ENCODE measurements around the gene DDX50.
"Not testable (repeated sequence)": the region's sequence is repeated elsewhere in the genome, so short reads cannot be mapped to it uniquely, and the experiment has no call there.

DDX50 gene

DNA sequence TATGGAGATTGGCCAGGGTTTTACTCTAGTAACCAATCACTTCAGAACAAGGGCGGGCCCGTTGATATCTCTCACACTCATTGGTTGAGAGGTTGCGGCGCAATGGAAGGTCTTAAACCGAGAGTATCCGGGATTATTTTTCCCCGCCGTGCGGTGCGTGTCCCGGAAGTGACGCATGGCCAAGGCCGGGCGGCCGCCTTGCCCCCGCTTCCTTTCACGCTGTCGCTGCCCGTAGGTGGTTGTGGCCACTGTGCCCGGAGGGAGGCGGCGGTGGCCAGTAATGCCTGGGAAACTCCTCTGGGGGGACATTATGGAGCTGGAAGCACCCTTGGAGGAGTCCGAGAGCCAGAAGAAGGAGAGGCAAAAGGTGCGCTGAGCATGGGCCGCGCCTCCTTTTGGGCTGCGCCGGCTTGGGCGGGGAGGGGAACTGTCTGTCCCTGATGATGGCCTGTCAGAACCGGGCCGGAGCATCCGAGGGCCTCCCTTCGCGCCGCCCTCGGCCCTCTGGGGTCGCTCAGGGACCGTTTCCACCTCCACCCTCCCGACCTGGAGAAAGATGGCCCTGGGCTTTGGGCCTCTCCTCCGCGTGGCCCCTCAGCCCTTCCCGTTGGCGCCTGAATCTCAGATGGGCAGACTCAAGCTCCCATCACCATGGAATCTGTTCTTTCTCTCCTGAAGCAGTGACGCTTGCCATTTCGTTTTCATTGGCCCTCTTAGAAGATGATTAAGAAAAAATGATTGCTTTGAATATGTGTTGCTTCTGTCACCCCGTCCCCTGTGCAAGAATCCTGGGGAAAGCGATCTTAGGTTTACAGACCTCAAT is at the start of gene DDX50:
TSS of gene DDX50 (plus strand) at position 211 of the 823 bp plus-strand sequence. CDS start at position 281, 70 bp downstream.
- DNase-seq (ENCODE audit: low spot score): peak; percentile 100

GRCh38 chr10:68856352-68856751 is 44.8 kb upstream of the DDX50 start:
- no peak for DNase-seq (ENCODE audit: low spot score)

DNA sequence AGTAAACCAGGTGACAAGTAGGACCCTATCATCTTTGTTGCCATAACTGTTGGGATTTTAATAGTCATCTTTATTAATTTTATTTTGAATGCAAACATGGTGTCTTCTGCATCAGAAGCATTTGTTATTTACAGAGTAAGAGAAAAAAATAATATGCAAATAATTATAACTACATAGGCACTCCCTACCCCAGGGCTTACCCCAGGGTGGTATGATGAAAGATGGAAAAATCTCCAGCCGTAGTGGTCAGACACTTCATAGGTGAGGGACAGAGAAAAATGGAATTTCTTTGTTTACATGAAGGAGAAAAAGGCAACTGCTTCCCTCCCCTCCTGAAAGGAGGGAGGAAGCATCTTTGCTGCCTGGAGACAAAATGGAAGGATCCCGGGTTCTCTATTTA is 44.1 kb upstream of the DDX50 start:
- no peak for DNase-seq (ENCODE audit: low spot score)

- no peak for DNase-seq (ENCODE audit: low spot score)
These were observed 39.9 kb upstream of the DDX50 start for GRCh38 chr10:68861253-68861652.

DNA sequence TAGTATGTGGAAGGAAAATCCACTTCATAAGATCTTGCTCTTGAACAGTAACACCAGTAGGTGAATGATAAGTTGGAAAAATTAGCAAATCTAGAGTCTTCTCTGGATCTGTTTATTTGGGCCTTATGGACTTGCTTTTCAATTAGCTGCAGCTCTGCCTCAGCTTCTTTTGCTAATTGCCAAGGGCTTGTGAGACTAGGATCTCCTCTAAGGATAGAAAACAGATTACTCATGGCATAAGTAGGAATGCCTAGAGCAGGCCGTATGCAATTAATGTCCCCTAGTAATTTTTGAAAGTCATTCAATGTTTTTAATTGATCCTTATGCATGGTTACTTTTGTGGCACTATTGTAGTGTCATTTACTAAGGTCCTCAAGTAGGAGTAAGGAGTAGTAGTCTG is 36.5 kb upstream of the DDX50 start:
- DNase-seq (ENCODE audit: low spot score): no peak

- not testable (repeated sequence) for DNase-seq (ENCODE audit: low spot score)
These were observed 32.9 kb upstream of the DDX50 start for GRCh38 chr10:68868173-68868572.

DNA sequence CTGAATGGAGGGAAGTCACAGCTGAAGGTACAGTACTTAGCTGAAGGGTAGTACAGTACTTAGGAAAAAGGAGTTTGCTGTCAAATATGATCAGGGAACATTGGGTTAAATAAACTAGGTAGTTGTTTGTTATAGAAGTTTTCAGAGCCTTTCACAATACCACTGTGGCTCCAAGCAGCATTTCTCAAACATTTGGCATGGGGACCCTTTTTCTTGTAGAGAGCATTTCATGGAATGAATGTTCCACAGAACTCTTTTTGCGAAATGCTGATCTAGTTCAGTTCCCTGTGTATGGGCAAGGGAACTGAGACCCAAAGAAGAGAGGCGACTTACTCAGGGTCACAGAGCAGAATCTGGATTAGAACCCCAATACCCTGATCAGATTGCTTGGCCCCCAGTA is 31.5 kb upstream of the DDX50 start:
- DNase-seq (ENCODE audit: low spot score): no peak

GRCh38 chr10:68870061-68870460 is 31.1 kb upstream of the DDX50 start:
- no peak for DNase-seq (ENCODE audit: low spot score)

GRCh38 chr10:68870545-68871104 is 30.5 kb upstream of the DDX50 start:
- no peak for DNase-seq (ENCODE audit: low spot score)

DNA sequence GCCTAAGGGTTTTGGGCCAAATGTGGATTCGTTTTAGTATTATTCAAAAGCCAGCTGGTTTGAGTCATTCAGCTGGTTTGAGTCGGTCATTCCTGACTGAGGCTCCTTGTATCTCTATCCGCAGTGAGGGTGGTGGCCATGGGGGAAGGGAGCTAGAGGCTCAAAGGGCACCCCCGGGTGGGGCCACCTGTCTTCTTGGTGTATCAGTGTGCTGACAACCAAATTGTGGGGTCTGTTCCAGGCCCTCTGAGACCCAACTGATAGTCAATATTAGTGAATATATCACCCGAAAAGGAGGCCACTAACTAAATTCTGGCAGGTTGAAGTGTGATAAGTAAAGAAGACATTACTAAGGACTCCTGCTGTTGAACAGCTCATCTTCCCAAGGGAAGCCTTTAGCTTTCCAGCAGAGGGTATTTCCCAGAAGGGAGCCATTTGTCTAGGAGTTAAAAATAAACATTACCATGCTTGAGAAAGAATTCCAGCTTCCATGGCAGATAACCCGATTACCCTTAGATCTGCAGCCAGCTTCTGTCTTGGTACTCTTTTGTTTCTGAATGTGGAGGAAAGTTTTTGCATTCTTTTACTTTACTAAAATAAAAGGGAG is 29.9 kb upstream of the DDX50 start:
- DNase-seq (ENCODE audit: low spot score): no peak

GRCh38 chr10:68871731-68872342 is 29.3 kb upstream of the DDX50 start:
- peak; percentile 11 for DNase-seq (ENCODE audit: low spot score)

DNA sequence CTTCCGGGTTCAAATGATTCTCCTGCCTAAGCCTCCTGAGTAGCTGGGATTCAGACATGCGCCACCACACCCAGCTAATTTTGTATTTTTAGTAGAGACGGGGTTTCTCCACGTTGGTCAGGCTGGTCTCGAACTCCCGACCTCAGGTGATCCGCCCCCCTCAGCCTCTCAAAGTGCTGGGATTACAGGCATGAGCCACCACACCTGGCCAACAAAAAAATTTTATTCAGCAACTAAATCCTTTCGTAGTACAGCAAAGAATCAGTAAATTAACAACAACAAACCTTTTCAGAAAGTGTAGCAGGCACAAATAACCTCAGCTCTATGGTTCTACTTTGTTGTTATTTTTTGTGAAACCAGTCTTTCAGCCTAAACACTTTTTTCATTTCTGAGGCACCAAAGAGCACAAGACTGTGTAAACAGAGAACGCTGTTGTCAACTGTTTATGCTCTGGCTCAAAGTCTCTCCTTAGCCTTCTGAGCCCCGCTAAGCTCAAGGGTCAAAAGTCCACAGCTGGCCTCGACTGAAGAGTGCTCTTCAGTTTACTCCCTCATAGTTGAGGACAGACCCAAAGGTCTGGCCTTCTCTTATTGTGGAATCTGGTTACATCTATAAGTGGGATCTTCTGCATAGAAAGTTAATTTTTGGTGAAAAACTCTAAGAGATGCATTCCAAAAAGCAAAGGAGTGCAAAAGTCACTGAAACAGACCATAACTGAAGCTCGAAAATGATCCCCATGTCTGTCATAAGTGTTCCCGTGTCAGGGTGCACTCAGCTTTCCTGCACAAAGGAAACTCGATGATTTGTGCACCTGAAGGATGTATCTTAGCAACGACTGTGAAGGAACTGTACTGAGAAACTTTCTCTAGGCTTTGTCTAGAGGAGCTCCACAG is 24.6 kb upstream of the DDX50 start:
- DNase-seq (ENCODE audit: low spot score): no peak

DNA sequence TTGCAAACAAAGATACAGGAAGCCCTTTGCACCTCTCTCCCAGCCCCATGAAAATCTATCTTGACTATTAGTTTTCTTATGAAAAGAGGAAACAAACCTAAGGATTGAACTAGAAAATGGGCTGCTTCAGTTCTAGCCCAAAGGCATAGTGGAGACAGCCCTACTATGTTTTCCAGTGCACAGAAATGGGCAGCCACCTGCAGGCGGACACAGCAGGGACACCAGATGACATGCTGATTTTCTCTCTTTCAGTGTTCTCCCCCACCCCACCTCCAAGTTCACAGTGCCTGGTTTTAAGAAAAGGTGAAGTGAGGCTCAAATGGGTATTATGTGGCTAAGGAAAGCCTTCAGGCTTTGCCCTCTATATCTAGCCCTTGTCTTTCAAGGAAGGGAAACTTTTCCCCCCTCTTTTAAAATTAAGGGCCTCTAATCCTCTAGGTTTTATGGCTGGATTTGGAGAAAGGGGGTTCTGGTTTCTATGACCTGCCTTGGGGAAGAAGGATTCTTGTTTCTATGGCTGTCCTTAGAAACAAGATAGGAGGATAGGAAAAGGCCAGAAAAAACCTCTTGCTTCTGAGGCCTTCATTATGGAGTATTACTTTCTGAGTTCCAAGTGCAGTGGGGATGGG is 23.5 kb upstream of the DDX50 start:
- no peak for DNase-seq (ENCODE audit: low spot score)

DNA sequence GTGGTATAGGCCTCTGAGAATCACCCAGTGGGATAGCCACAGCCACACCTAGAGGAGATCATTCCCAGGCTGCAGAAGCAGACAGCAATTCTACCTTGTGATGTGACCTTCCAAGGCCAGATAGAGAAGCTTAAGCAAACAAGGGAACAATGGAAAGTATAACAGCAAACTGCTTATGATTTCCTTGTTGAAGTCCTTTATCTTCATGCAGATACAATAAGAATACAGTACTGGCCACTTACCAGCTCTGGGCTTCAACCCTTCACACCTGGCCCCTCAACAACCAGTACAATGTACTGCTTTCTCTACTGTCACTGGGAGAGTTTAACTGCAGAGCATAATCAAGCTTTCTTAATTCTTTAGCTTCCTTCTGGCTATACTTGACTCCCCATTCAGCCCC is 22.6 kb upstream of the DDX50 start:
- DNase-seq (ENCODE audit: low spot score): no peak

DNA sequence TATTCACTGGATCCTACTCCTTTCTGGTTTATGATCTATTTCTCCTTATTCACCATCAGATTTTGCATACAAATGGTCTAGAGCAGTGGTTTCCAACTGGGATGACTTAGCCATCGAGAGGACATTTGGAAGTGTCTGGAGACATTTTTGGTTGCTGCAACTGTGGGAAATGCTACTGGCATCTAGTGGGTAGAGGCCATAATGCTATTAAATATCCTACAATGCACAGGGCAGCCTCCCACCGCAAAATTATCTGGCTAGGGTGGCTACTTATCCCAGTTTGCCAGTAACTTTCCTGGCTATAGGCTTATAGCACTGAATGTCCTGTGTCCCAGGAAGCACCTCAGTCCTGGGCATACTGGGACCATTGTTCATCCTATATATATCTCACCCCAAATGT is 21.5 kb upstream of the DDX50 start:
- no peak for DNase-seq (ENCODE audit: low spot score)

GRCh38 chr10:68880181-68880580 is 20.9 kb upstream of the DDX50 start:
- no peak for DNase-seq (ENCODE audit: low spot score)

GRCh38 chr10:68895041-68895440 is 6.1 kb upstream of the DDX50 start:
- no peak for DNase-seq (ENCODE audit: low spot score)

DNA sequence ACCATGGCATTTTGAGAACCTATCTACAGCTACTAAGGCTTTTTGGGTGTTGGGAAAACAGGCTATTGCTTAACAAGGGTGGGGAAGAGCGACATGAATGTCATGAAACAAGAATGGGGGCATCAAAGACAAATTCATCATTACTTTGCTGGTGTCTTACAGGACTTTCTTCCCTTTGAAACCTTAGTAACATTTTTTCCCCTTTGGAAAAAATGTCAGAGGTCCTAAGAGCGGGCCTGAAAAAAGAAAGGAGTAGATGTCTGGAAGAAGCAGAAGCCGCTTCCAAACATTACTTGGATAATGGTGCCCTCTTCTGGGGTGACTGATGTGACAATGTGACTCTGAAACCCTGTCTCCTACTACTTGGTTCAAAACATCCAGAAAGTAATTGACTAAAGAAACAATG is 3.8 kb upstream of the DDX50 start:
- peak; percentile 88 for DNase-seq (ENCODE audit: low spot score)

- no peak for DNase-seq (ENCODE audit: low spot score)
These were observed 1.8 kb upstream of the DDX50 start for GRCh38 chr10:68899186-68899745.

- DNase-seq (ENCODE audit: low spot score): peak; percentile 70
These were observed 549 bp upstream of the DDX50 start for GRCh38 chr10:68900427-68901104.

Data from pons (tissue), 1 donor.